GM19351 (cell line): ENCODE results near the gene DOCK9.

Experiments
- ATAC-seq: cut with Tn5 transposase; IDR thresholded peaks from one replicate; pipeline ENCODE4 v1.9.1; 2021; ENCODE audit warnings: mild to moderate bottlenecking, moderate library complexity; ENCODE audit not compliant: unreplicated experiment

DOCK9 gene, protein sequence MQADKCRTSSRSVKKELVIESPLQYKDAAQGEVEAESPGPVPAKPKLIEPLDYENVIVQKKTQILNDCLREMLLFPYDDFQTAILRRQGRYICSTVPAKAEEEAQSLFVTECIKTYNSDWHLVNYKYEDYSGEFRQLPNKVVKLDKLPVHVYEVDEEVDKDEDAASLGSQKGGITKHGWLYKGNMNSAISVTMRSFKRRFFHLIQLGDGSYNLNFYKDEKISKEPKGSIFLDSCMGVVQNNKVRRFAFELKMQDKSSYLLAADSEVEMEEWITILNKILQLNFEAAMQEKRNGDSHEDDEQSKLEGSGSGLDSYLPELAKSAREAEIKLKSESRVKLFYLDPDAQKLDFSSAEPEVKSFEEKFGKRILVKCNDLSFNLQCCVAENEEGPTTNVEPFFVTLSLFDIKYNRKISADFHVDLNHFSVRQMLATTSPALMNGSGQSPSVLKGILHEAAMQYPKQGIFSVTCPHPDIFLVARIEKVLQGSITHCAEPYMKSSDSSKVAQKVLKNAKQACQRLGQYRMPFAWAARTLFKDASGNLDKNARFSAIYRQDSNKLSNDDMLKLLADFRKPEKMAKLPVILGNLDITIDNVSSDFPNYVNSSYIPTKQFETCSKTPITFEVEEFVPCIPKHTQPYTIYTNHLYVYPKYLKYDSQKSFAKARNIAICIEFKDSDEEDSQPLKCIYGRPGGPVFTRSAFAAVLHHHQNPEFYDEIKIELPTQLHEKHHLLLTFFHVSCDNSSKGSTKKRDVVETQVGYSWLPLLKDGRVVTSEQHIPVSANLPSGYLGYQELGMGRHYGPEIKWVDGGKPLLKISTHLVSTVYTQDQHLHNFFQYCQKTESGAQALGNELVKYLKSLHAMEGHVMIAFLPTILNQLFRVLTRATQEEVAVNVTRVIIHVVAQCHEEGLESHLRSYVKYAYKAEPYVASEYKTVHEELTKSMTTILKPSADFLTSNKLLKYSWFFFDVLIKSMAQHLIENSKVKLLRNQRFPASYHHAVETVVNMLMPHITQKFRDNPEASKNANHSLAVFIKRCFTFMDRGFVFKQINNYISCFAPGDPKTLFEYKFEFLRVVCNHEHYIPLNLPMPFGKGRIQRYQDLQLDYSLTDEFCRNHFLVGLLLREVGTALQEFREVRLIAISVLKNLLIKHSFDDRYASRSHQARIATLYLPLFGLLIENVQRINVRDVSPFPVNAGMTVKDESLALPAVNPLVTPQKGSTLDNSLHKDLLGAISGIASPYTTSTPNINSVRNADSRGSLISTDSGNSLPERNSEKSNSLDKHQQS (N-terminal part only)

DNA sequence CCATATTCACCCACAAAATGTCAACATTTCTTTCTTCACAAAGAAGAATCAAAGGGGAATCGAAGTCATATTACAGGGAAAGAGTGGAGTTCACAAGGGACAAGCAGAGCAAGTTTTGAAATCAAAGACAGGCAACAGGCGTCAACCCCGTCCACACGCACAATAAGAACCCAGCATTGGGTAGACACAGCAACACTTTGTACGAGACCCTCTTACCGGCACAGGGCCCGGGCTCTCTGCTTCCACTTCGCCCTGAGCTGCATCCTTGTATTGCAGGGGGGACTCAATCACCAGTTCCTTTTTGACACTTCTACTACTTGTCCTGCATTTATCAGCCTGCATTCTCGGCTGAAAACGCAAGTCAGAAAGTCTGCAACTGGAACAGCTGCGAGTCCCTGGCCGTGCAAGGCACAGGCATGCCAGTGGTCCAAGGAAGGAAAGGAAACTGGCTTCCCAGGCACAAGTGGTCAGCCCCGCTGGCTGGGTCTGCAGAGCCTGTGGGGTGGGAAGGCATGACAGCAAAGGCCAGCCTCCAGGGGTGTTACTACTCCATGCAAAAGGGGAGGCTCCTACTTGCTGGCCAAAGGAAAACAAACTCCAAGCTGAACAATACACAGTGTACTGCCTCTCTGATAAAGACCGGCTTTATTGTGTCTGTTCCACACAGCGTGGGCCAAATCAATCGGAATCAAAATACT is at the start of gene DOCK9:
Gene DOCK9 (minus strand): TSS at position 497 of the 698 bp plus-strand sequence. CDS start 155 bp downstream, at position 342.
- ATAC-seq = no peak

DNA sequence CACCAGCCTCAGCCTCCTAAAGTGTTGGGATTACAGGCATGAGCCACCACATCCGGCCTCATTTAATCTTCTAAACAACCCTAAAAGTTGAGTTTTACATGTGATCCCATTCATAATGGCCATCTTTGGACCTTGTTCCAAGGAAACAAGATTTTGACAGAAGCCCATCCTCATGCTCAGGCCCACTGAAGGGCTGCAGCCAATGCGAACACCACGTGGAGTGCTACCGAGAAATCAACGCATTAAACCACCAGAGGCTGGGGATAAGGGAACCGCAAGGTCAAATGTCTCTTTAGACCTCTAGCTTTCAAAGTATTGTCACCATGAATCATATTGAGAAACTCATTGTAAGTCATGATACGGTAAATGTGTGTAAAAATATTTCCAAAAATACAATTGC is 49.4 kb upstream of the DOCK9 start:
- no peak for ATAC-seq

DNA sequence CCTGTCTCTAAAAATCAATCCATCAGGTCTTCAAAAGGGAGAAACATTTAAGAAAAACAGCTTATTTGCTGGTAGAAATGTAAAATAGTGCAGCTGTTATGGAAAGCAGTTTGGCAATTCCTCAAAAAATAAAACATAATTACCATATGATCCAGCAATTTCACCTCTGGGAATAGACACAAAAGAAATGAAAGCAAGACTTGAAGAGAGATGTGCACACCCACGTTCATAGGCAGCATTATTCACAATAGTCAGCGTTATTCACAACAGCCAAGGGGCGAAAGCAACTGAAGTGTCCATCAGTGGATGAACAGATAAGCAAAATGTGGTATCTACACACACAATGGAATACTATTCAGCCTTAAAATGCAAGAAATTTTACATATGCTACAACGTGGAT is 45.1 kb upstream of the DOCK9 start:
- no peak for ATAC-seq

DNA sequence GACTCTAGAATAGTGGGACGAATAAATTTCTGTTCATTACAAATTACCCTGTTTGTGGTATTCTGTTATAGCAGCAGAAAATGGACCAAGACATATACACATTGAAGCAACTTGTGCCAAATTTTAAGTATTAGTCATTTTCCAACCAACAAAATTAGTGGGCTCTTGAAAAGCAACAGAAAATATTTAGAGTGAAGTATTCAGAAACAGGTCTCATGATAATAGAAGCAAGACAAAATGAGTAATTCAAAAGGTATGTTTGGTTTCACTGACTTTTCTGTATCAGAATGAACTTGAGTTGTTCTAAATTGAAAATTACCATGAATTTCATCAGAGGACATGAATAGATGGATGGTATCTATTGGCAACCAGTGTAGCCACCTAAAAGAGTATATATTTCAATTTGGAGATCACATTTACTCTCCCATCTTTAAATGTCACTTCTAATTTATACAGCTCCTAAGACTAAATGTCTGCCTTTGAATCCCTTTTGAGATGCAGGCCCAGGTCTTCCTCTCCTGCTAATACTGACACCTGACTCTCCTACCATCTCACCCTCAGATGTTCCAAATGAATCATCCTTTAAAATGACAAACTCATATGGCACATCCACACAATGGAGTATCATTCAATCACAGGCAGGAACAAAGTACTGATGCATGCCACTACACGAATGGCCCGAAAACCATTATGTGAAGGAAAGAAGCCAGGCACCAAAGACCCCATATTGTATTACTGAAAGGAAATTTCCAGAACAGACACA is 40.7 kb upstream of the DOCK9 start:
- ATAC-seq = no peak

DNA sequence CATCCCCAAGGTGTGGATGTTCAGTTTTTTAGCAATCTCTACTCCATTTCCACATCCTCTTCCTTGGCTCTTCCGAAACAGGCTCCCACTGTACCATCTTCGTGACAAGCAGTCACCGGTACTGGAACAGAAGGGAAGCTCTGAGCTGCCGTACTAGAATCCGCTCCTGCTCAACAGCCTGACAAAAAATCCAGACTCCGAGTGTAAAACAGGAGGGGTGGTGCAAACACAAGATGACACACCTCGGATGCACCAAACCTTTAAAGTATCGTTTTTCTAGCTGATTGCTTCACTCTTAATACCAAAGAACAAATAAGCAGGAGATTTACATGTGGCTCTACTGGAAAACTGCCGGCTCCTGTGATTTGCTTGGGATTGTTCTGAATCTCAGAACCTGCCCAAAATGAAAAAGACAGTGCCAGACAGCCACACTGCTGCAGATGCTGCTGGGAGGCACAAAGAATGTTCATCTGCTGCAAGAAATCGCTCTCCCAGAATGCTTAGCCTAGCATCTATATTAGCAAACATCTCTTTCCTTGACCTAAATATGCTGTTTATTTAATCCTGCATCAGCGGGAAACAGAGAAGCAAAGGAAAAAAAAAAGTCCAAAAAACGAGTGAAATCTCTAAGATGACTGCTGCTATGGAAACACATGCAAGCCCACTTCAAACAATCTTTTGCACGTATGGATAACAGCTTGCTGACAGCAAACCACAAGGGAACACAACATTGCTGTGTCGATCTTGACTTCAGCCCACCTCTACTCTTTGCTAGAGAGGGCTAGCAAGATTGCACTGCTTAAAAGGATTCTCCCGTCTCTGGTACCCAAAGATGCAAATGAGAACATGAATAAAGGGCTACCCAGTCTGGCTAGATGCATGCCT is 38.0 kb upstream of the DOCK9 start:
- ATAC-seq = no peak

DNA sequence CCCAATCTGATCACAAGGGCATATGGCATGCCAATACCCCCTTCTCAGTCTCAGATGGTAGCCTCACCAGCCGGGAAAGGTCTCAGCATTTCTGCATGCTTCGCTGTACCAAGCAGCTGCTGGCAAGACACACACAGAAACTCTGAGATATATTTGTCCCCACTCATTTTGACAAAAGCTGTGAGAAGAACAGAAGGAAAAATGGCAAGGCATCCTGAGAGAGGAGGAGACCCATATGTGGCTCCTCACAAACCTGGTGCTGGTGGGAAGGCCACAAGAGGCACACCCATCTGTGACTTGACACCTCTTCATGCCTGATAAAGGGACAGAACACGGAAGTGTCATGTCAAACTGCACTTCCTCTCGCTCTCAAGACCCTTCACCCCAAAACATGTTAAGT is 36.7 kb upstream of the DOCK9 start:
- no peak for ATAC-seq

DNA sequence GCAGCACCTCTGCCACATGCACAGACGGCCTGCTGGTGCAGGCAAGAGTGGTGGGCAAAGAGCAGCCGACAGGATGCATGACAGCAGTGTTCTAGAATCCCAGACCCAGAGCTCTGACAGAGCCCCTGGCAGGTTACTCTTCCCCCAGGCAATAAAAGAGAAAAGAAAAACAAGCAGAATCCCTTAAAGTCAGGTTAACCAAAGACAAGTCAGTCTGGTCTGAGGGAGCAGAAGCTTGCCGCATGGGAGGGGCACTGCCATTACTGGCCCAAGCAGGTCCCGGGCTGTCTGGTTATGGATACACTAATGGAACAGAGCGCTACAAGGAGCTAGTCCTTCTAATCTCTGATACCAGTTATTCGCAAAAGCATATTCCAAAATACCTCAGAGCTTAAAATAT is 36.1 kb upstream of the DOCK9 start:
- ATAC-seq = no peak

DNA sequence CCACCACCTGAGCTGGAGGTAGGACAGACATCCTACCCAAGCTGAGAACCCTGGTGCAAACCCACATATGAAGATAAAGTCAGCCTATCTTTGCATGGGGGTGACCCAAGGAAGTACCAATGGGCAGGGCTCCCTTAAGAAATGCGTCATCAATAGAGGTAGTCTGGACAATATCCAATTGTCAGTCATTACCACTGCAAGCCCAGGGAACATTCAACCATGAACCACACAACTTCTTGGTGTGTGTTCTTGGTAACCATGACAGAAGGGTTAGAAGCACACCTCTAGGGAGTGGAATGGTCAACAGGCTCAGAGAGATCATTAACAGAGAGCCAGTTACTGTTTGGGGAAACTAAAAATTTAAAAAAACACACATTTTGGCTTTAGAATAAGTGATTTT is 34.7 kb upstream of the DOCK9 start:
- ATAC-seq = no peak

DNA sequence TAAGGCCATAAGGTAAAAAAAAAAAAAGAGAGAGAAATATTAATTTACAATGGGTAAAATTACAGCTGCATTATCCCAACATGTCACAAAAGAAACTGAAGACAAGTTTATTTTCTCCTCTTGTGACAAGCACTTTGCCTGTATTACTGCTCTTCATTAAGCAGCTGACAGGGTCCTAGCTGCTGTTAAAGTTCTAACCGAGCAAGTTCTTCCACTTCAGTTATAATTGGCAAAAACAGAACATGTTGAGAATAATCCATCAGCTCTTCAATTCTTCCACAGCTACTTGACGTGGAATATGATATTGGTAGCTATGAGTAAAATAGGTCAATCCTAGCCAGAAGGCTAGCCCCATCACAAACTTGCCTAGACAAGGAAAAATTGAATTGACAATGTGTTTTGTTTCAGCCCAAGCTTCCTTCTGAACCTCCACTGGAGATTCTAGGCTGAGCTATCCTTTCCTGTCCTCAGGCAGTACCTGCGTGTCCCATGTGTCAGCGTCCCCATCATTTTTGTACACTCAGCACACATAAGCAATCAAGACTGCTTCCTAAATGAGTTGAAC is 32.2 kb upstream of the DOCK9 start:
- ATAC-seq = no peak

DNA sequence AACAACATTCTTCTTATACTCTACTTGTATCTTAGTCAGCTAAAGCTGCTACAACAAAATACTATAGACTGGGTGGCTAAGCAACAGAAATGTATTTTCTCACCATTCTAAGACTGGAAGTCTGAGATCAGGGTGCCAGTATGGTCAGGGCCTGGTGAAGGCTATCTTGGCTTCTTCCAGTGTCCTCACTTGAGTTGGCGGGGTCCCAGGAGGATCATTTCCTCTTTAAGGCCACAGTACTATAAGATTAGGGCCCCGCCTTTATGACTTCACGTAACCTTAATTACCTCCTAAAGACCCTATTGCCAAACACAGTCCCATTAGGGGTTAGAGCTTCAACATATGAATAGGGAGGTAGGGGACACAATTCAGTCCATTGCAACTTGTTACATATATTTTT is 30.7 kb upstream of the DOCK9 start:
- no peak for ATAC-seq

DNA sequence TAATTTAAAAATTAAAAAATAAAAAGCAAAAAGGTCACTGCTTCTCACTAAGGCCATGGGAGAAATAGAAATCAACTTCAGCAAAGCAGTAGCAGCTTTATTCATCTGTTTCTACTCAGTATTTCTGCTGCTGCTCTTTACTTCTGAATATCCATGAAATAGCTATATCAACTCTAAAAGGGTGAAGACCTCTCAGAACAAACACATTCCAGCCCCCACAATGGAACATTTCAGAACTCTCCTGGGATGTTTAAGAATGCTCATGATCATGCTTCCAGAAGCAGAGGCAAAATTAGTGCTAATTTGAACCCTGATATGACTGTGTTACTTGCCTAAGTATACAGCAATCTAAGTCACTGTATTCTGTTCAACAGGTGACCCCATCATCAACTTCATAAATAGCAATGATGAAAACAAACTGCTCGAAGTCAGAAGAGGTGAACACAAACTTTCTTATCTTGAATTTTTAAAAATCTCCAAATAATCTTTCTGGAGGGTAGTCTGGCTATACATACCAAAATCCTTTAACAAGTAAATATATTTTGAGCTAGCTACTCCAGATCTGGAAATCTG is 29.6 kb upstream of the DOCK9 start:
- ATAC-seq = no peak

DNA sequence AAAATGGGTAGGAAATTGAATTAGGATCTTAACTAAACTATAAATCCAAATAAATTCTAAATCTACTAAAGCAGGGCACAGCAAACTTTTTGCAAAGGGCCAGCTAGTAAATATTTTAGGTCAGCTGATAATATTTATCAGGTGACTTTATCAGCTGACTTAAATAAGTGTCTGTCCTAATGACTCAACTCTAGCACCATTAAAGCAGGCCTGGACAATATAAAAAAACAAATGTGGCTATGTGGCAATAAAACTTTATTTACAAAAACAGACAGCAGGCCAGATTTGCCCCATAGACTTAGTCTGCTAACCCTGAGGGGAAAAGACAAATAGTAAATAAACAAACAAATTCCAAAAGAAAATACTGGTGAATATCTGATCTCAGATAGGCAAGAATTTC is 27.7 kb upstream of the DOCK9 start:
- no peak for ATAC-seq

DNA sequence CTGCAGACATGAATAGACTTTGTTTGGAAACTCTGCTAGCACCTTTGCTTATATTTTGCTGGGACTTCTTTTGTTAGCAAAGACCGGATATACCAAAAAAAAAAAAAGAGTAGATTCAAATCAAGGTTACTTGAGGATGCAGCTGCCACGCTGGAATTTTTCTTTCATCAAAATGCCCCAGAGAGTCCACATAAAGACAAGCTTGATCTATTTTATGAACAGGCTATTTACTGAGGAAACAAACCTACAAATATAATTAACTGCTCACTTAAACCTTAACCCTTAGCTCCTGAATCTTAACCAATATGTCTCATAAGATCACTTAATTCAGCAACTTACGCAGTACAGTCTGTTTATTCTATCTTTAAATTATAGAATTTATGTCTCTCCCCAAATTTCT is 27.1 kb upstream of the DOCK9 start:
- ATAC-seq = no peak

DNA sequence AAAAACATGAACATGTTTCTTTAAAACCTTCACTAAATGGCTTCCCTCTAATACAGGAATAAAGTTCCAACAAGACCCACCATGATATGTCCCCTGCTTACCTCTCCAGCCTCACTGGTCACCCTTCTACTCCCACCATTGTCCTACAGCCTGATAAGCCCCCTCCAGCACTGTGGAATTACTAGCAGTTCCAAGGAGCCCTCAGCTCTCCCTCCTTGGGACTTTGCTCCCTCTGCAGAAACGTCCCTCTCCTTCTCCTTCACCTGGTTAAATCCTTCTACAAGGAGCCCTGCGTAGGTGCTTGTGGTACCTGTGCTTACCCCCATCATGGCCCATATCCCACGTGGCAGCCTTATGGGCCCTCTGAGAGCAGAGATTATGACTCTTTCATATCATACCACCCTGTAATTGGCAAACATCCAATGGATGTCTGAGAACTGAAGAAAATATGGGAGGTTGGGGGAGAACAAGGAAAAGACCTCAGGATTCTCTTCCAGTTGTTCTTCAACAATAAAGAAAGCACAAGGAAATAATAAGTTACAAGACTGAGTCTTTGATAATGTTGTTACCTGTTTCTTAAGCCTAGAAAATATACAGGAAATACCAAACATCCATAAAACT is 26.1 kb upstream of the DOCK9 start:
- no peak for ATAC-seq

DNA sequence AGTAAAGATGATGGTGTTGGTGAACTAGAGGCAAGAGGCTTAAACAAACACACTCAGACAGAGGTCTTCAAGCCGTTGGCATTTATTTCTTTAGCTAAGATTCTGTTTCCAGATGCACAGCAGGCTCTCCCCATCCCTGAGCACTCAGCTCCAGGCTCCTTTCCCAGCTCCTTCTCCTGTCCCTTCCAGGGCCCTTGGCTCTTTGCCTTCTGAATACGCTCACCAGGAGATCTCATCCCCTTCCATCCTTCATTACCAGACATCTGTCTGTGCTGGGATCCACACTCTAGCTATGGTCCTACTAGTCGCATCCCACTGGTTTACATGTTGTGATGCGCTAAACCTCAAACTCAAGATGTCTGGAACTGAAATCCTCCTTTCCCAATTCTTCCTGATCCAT is 25.3 kb upstream of the DOCK9 start:
- ATAC-seq = no peak

DNA sequence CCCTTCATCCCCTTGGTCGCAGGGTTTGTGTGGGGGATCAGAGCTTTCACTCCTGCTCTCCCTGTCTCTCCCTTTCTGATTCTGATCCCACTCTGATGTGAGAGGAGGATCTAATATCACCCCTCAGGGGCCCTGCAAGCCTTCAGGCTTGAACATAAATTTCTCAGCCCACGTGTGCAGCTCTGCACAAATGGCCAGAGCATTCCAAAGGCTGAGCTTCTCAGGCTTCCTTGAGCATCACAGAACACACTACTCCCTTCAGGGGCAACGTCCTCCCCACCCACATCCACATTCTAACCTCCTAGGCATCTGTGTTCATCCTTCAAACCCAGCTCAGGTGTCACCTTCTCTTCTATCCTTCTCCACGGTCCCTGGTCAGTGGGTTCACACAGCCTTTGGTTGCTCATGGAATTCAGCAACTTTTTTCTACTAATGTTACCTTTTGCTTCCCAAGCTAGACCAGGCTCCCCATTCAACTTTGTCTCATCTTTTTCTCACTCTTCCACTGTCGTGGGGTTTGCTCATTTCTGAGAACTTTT is 24.4 kb upstream of the DOCK9 start:
- no peak for ATAC-seq

DNA sequence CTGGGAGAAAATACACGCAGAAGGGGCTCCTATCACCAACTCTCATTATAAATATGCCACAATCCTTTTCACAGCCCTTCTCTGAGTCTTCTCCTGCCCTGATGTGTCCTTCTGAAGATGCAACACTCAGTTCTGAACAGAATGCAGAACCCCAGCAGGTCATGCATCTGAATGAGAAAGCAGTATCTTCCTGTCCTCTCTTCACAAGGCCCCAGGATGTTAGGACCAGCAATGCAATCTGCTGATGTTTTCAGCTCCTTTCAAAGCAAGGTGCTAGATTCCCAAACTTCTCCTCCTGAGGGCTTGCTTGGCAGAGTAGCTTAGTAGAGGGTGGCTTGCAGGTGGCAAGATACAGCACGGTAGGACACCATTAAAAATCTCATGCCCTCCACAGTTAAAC is 22.3 kb upstream of the DOCK9 start:
- ATAC-seq = no peak

DNA sequence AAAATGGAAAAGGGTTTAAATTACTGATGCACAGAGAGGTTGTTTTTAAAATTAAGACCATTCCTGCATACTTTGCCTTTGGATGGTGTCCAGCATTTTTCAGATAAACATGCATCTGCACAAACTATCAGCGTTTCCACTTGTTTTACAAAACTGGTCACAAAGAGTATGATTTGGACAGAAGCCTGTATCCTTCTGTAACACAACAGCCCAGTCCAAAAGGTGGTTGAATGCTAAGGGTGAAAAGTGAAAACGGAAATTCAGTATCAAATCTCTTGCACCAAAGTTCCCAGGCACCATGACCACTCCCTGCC is 21.7 kb upstream of the DOCK9 start:
- no peak for ATAC-seq
